Activated T-helper 17 cell treated with anti-CD3 and anti-CD28 coated beads, Interleukin-2, amount 50 U/mL, for 72 hours (primary cell): ENCODE results near the gene TACC2. TPM values are rescaled to one million over a fixed set of nuclear protein-coding genes. Genes with fewer than 3 reads are reported as not detected.
"Not testable (repeated sequence)": the region's sequence is repeated elsewhere in the genome, so short reads cannot be mapped to it uniquely, and the experiment has no call there.

Experiments used
- ATAC-seq: fragments of 150-1000 bp; cut with Tn5 transposase; replicated peaks from 2 replicates; pipeline ENCODE4 v1.10.0; 2021; ENCODE audit warnings: mild to moderate bottlenecking, moderate library complexity
- H3K27ac Mint-ChIP-seq: one replicate; pipeline ENCODE4 v1.8.0; 2022; ENCODE audit warnings: mixed read lengths
- H3K27me3 Mint-ChIP-seq: one replicate; pipeline ENCODE4 v1.8.0; 2022; ENCODE audit warnings: mixed read lengths
- H3K36me3 Mint-ChIP-seq: one replicate; pipeline ENCODE4 v1.8.0; 2022; ENCODE audit warnings: low read depth, mild to moderate bottlenecking, mixed read lengths
- H3K4me1 Mint-ChIP-seq: one replicate; pipeline ENCODE4 v1.8.0; 2022; ENCODE audit warnings: mixed read lengths
- H3K4me3 Mint-ChIP-seq: one replicate; pipeline ENCODE4 v1.8.0; 2022; ENCODE audit warnings: mild to moderate bottlenecking, mixed read lengths
- H3K9me3 Mint-ChIP-seq: one replicate; pipeline ENCODE4 v1.8.0; 2022; ENCODE audit warnings: mixed read lengths
- total RNA-seq, 2 donors: library from RNA; stranded (reverse); gene quantifications; one replicate each; pipeline ENCODE4 v1.2.3, GENCODE V29; 2022

TACC2 gene
- total RNA-seq, 2 donors from 2014 or later: not detected

DNA sequence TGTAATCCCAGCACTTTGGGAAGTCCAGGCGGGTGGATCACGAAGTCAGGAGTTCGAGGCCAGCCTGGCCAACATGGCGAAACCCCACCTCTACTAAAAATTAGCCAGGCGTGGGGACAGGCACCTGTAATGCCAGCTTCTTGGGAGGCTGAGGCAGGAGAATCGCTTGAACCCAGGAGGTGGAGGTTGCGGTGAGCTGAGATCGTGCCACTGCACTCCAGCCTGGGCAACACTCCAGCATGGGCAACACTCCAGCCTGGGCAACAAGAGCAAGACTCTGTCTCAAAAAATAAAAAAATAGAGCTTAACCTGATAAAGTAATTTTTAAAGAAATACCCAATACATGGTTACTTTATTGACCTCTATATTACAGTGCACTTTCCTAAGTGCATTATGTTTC is 19.9 kb upstream of the TACC2 start:
- not testable (repeated sequence) for ATAC-seq, H3K4me3 Mint-ChIP-seq, H3K27me3 Mint-ChIP-seq, H3K27ac Mint-ChIP-seq, H3K9me3 Mint-ChIP-seq, H3K4me1 Mint-ChIP-seq
- H3K36me3 Mint-ChIP-seq: peaks cover 94% of the 10 kb centered on the region

DNA sequence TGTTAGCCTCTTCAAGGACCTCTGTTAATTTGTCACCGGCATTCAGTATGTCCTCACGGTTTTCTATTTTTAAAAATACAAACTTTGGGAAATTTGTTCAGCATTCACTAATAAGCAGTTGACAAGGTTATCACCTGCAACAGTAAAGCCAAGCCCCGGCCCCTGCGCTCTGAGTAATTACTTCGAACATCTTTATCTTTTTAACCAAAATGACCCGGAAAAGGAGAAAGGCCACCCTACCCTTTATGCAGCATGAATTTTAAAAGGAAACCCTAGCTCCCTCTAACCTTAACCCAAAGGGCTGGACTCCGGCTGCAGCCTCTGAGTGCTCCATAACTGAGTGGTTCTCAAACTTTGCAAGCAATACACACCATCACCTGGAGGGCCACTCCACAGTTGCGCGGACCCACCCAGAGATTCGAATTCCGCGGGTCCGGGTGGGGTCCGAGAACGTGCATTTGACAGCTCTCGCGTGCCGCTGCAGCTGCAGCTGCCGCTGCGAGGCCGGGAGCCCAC is 14.9 kb upstream of the TACC2 start:
- peak; percentile 8 for ATAC-seq
- peaks cover 10% of the 10 kb centered on the region for H3K4me1 Mint-ChIP-seq
- no peak overlapping the region for H3K27ac Mint-ChIP-seq
- H3K27me3 Mint-ChIP-seq: no peaks in the 10 kb centered on the region
- peak overlapping the region; percentile 83 for H3K4me3 Mint-ChIP-seq
- H3K36me3 Mint-ChIP-seq: peaks cover 46% of the 10 kb centered on the region
- H3K9me3 Mint-ChIP-seq: no peaks in the 10 kb centered on the region

DNA sequence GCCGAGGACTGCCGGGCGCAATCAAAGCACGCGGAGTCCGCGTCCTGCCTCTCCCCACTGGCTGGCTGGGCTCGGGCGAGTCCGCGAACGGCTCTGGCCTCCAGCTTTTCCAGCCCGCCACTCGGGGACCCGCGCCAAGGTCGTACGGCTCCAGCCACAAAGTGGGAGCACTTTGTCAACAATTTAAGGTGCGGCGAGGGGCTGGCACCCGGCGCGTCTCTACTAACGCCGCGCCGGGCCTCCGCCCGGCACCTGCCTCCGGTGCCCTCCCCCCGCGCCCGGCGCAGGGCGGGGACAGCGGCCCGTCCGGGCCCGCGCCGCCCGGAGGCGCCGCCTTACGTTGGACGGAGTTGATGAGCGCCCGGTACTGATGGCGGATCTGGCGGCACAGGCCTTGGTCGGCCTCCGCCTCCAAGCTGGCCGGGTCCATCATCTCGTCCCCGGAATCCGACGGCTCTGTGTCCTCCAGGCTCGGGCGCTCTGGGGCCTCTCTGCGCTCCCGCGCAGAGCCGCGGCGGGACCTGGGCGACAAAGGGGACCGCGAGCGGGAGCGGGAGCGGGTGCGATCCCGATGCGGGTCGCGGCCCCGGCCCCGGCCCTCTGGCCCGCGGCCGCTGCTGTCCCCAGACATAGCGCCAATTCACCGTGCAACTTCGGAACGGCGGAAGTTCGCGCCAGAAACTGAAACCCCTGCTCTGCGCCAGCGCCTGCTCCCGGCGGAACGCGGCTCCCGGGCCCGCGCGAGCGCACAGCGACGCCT is 14.2 kb upstream of the TACC2 start, which contains the start of gene NSMCE4A:
Gene NSMCE4A (minus strand): TSS at position 683 of the 760 bp plus-strand sequence. CDS start 52 bp downstream, at position 631.
- peaks cover 39% of the 10 kb centered on the region for H3K36me3 Mint-ChIP-seq
- peaks cover 10% of the 10 kb centered on the region for H3K4me1 Mint-ChIP-seq
- peak; percentile 91 for ATAC-seq
- H3K9me3 Mint-ChIP-seq: no peaks in the 10 kb centered on the region
- peak within 1 kb of the TSS; percentile 83 for H3K4me3 Mint-ChIP-seq
- no peak within 1 kb of the TSS for H3K27ac Mint-ChIP-seq
- no peaks in the 10 kb centered on the region for H3K27me3 Mint-ChIP-seq

DNA sequence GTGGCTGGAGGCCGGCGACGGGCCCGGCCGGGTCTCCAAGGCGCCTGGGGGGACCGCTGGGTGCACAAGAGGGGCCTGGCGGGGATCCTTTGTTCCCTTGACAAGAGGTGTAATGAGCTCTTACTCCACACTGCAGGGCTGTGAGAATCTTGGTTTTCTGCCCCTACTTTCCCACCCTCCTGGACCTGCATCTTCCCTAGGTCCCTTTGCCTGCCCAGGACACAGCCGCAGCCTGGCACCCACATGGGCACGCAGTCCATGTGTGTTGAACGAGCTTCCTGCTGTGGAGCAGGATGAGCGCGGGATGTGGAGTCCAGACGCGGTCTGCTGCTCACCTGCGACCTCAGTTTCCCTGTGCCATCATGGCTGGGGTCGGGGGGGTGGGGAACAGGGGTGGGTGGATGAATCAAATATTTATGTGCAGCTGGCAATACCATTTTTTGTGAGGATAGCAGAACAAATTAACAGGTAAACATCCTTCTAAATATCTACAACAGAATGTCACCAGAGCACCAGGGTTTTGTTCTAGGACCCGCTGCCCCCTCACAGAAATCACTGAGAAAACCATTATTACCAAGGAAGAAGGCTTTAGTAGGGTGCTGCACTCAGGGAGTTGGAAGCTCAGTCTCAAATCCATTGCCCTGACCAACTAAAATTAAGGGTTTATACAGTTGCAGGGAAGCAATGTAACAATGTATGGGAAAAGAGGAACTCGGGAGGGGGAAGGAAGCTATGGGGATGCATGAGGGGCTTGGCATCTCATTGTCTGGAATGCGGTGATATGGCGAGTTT is 13.5 kb upstream of the TACC2 start:
- Mint-ChIP-seq H3K9me3 (no peaks in the 10 kb centered on the region), H3K4me1 (peaks cover 10% of the 10 kb centered on the region), H3K27ac (no peak overlapping the region), H3K27me3 (no peaks in the 10 kb centered on the region), H3K4me3 (peak overlapping the region; percentile 44), H3K36me3 (peaks cover 32% of the 10 kb centered on the region)
- ATAC-seq: peak; percentile 8

DNA sequence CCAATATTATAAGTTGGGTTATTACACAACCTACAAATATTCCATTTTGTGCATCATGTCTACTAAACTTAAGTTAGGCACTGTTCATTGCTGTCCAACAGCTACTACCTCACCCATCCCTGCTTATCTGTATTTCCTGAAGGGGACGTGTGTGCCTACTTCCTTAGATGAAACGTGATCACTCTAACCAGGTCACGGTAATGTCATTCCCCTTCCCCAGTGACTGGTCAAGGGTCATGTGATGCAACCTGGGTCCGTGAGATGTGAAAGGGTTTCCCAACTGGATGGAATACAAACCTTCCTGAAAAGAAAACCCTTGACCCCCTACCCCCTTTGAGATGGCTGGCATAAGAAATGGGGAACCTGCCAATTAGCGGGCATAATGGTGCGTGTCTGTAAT is 12.4 kb upstream of the TACC2 start:
- Mint-ChIP-seq H3K36me3 (peaks cover 20% of the 10 kb centered on the region), H3K27me3 (no peaks in the 10 kb centered on the region), H3K4me1 (peaks cover 8% of the 10 kb centered on the region), H3K9me3 (peaks cover under 1% of the 10 kb centered on the region), H3K27ac (no peak overlapping the region), H3K4me3 (no peak overlapping the region)
- ATAC-seq: no peak

DNA sequence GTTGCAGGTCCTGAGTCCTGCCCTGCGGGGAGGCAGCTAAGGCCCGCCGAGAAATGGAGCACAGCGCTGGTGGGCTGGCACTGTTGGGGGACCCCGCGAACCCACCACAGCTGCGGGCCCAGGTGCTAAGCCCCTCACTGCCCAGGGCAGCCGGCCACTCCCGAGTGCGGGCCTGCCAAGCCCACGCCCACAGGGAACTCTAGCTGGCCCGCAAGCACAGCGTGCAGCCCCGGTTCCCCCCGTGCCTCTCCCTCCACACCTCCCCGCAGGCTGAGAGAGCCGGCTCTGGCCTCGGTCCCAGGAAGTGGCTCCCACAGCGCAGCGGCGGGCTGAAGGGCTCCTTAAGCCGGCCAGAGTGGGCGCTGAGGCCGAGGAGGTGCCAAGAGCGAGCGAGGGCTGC is 10.5 kb upstream of the TACC2 start:
- Mint-ChIP-seq H3K27ac (no peak overlapping the region), H3K9me3 (peaks cover 5% of the 10 kb centered on the region), H3K27me3 (no peaks in the 10 kb centered on the region), H3K4me1 (peaks cover 2% of the 10 kb centered on the region), H3K4me3 (no peak overlapping the region), H3K36me3 (peaks cover 1% of the 10 kb centered on the region)
- ATAC-seq: no peak

DNA sequence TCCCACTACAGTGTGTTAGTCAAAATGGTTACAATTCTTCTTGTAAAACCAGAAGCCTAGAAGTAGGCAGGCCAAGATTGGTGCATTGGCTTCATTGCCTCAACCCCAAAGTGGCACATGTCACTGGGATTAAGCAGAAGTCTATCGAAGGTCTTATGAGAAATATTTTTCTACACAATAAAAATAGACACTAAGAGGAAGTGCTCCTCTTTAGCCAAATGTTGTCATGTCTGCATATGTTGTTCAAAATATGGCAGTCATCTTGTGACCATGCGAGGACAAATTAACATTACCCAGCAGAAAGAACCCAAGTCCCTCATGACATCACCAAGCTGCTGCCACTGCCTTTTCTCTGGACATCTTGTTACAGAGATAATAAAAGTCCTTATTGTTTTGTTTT is 7.6 kb upstream of the TACC2 start:
- H3K4me3 Mint-ChIP-seq: no peak overlapping the region

DNA sequence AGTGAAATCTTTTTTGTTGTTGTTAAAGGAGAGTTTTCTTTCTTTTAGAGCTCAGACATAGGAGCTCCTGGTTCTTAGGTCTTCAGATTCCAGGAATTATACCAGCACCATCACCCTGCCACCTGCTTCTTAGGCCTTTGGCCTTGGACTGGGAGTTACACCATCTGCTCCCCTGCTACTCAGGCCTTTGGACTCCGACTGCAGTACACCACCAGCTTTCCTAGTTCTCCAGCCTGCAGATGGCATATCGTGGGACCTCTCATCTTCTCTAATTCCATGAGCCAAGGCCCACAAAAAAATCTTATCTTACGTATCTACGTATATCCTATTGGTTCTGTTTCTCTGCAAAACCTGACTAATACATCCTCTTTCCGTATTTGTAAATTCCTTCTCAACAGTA is 5.1 kb upstream of the TACC2 start:
- H3K4me1 Mint-ChIP-seq: no peaks in the 10 kb centered on the region
- H3K4me3 Mint-ChIP-seq: no peak overlapping the region
- no peak for ATAC-seq
- H3K27me3 Mint-ChIP-seq: peaks cover 17% of the 10 kb centered on the region
- H3K27ac Mint-ChIP-seq: no peak overlapping the region
- peaks cover 12% of the 10 kb centered on the region for H3K9me3 Mint-ChIP-seq
- H3K36me3 Mint-ChIP-seq: no peaks in the 10 kb centered on the region

More for the DNA sequence above, 7.6 kb upstream of the TACC2 start:
- no peak overlapping the region for H3K27ac Mint-ChIP-seq
- peaks cover 12% of the 10 kb centered on the region for H3K9me3 Mint-ChIP-seq
- H3K36me3 Mint-ChIP-seq: no peaks in the 10 kb centered on the region
- no peak for ATAC-seq
- no peaks in the 10 kb centered on the region for H3K4me1 Mint-ChIP-seq
- H3K27me3 Mint-ChIP-seq: peaks cover 4% of the 10 kb centered on the region

DNA sequence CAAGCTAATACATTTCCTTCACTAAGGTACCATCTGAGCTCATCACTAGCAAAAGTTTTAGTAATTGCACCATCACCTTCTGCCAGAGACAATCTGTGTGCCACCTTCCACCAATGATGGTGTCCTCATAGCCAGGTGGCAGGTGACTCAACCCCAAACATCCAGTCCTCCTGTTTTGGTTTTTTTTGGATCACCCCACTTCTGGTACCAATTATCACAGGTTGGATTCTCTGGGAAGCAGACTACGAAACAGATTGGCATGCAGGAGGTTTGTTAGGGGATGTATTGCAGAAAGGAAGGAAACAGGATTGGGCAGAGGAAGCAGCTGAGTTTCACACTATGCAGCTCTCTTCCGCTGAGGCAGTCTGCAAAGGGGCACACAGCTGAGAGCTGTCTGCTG is 4.5 kb upstream of the TACC2 start:
- H3K4me3 Mint-ChIP-seq: no peak overlapping the region
- peaks cover 12% of the 10 kb centered on the region for H3K9me3 Mint-ChIP-seq
- peaks cover 21% of the 10 kb centered on the region for H3K27me3 Mint-ChIP-seq
- no peak for ATAC-seq
- H3K27ac Mint-ChIP-seq: no peak overlapping the region
- H3K36me3 Mint-ChIP-seq: no peaks in the 10 kb centered on the region
- H3K4me1 Mint-ChIP-seq: no peaks in the 10 kb centered on the region

DNA sequence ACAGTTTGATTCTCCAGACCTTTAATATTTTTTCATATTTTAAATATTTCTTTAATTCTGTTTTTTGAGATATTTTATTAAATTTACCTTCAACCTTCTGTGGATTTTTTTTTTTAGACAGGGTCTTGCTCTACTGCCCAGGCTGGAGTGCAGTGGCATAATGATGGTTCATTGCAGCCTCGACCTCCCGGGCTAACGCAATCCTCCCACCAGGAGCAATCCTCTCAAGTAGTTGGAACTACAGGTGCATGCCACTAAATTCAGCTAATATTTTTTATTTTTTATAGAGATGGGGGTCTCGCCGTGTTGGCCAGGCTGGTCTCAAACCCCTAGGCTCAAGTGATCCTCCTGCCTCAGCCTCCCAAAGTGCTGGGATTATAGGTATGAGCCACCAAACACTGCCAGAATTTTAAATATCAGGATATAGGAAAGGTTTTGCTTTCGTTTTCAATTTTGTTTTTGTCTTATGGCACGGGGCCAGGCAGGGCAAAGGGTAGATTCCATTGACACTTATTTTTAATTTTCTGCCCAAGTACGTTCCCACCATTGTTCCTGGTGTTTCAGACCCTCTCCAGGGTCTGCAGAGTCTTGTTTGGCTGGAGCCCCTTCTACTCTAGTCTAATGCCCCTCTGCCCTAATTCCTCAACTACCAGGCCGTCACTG is 1.2 kb downstream of the TACC2 start:
- Mint-ChIP-seq H3K36me3 (no peaks in the 10 kb centered on the region), H3K9me3 (no peaks in the 10 kb centered on the region), H3K4me3 (no peak overlapping the region), H3K27ac (no peak overlapping the region), H3K27me3 (peaks cover 29% of the 10 kb centered on the region), H3K4me1 (no peaks in the 10 kb centered on the region)
- ATAC-seq: no peak

DNA sequence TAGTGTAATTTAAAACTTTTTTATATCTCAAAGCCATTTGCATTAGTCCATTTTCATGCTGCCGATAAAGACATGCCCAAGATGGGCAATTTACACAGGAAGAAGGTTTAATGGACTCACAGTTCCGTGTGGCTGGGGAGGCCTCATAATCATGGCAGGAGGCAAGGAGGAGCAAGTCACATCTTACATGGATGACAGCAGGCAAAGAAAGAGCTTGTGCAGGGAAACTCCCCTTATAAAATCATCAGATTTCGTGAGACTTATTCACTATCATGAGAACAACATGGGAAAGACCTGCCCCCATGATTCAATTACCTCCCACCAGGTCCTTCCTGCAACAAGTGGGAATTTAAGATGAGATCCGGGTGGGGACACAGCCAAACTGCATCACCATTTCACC is 2.8 kb downstream of the TACC2 start:
- not testable (repeated sequence) for H3K27ac Mint-ChIP-seq, H3K4me3 Mint-ChIP-seq, H3K4me1 Mint-ChIP-seq, ATAC-seq, H3K36me3 Mint-ChIP-seq, H3K9me3 Mint-ChIP-seq
- H3K27me3 Mint-ChIP-seq: peaks cover 31% of the 10 kb centered on the region

DNA sequence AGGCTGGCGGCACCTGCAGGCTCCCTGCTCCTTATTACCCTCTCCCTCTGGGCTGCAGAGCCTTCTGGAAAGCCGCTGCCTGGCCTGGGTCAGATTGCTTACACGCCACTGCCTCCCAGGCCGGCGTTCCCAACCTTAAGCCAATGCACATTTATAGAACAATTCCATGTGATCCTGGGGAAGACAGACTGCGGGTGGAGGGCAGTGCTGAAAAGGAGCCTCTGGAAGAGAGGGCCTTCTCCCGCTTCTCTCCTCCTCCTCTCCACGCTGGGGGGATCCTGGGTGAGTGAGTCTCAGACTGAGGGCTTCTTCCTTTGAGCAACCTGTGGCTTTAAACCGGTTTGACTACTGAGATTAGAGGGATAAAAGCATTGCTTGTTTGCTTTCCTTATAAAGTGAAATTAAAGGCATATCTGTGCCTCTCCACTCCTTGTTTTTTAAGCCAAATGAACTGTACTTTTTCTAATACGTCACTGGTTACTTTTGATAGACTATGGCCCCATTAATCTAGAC is 5.5 kb downstream of the TACC2 start:
- no peak for ATAC-seq
- H3K27ac Mint-ChIP-seq: no peak overlapping the region
- H3K27me3 Mint-ChIP-seq: peaks cover 24% of the 10 kb centered on the region
- no peak overlapping the region for H3K4me3 Mint-ChIP-seq
- H3K36me3 Mint-ChIP-seq: no peaks in the 10 kb centered on the region
- peaks cover under 1% of the 10 kb centered on the region for H3K9me3 Mint-ChIP-seq
- H3K4me1 Mint-ChIP-seq: no peaks in the 10 kb centered on the region

DNA sequence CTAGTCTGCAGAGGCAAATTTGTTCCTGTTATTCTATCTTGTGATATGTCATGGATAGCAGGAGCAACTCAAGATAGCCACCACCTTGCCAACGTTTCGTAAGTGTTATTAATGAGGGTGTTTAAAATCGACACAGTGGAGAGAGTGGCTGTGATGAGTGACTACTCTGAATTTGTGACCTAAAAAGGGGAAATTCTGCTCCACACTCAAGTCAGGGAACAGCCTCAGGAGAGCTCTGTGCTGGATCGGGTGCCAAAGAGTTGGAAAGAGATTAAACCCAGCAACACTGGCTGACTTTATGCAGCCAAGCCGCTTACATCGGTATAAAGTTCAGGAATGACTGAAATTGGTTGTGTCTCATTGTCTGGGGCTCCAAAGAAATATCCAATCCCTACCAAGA is 9.5 kb downstream of the TACC2 start:
- ATAC-seq: no peak
- Mint-ChIP-seq H3K4me3 (no peak overlapping the region), H3K36me3 (no peaks in the 10 kb centered on the region), H3K9me3 (peaks cover 22% of the 10 kb centered on the region), H3K4me1 (no peaks in the 10 kb centered on the region), H3K27ac (no peak overlapping the region), H3K27me3 (peaks cover 24% of the 10 kb centered on the region)

DNA sequence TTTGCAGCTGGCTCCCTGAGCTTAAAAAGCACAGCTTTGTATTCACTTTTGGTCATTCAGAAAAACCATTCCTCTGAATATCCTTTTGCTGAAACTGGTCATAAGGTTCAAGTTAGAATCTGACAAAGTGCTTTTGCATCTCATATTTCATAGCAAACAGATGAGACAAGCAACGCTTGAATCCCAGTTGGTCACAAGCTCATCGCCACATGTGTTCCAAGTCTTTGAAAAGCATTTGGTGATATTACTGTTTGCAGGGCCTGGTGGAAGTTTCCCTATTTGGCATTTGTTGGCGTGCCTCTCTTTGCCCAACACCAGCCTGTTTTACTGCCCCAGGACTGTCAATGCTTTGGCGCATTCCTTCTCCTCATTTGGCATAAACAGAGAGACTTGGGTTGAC is 10.3 kb downstream of the TACC2 start:
- peaks cover 19% of the 10 kb centered on the region for H3K27me3 Mint-ChIP-seq

More for the DNA sequence above, 10.3 kb downstream of the TACC2 start:
- no peak overlapping the region for H3K27ac Mint-ChIP-seq
- ATAC-seq: no peak
- no peaks in the 10 kb centered on the region for H3K36me3 Mint-ChIP-seq
- no peak overlapping the region for H3K4me3 Mint-ChIP-seq
- H3K4me1 Mint-ChIP-seq: no peaks in the 10 kb centered on the region
- H3K9me3 Mint-ChIP-seq: peaks cover 22% of the 10 kb centered on the region
